ENCODE results near the gene SSC4D.

DNA sequence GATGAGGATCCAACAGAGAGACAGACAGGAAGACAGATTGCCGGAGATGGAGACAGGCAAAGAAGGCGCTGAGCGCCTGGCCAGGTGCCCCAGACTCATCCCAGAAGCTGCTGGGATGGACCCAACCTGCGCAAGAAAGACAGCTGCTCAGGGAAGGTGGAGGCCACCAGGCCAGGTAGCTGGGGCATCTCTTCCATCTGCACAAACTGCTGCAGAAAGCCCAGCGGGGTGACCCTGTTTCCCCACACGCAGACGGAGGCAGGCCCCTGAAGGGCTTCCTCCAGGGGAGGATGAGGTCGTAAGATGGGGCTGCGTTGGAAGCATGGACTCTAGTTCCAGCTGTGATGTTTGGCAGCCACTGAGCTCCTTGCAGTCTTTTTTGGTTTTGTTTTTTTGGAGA, 34.2 kb downstream of the SSC4D start:
- TF ChIP-seq SMC3 (conservative IDR thresholded peaks at IDR 0.05; ENCODE audit: poor library complexity) (no peak), EP300 (conservative IDR thresholded peaks at IDR 0.05; ENCODE audit: poor library complexity, severe bottlenecking) (no peak), POLR2AphosphoS5 (IDR thresholded peaks at IDR 0.05) (no peak), EZH2 (IDR thresholded peaks at IDR 0.05; ENCODE audit: borderline replicate concordance, insufficient read depth, low read length, poor library complexity, severe bottlenecking) (no peak), TAF1 (IDR thresholded peaks at IDR 0.05; ENCODE audit: low read depth) (no peak), MXI1 (conservative IDR thresholded peaks at IDR 0.05; ENCODE audit: poor library complexity, severe bottlenecking) (no peak), RAD21 (conservative IDR thresholded peaks at IDR 0.05) (no peak)
- TF ChIP-seq, protein P1, sequence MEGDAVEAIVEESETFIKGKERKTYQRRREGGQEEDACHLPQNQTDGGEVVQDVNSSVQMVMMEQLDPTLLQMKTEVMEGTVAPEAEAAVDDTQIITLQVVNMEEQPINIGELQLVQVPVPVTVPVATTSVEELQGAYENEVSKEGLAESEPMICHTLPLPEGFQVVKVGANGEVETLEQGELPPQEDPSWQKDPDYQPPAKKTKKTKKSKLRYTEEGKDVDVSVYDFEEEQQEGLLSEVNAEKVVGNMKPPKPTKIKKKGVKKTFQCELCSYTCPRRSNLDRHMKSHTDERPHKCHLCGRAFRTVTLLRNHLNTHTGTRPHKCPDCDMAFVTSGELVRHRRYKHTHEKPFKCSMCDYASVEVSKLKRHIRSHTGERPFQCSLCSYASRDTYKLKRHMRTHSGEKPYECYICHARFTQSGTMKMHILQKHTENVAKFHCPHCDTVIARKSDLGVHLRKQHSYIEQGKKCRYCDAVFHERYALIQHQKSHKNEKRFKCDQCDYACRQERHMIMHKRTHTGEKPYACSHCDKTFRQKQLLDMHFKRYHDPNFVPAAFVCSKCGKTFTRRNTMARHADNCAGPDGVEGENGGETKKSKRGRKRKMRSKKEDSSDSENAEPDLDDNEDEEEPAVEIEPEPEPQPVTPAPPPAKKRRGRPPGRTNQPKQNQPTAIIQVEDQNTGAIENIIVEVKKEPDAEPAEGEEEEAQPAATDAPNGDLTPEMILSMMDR (IDR thresholded peaks at IDR 0.05; ENCODE audit: poor library complexity, severe bottlenecking): no peak
- TF ChIP-seq, protein P2, sequence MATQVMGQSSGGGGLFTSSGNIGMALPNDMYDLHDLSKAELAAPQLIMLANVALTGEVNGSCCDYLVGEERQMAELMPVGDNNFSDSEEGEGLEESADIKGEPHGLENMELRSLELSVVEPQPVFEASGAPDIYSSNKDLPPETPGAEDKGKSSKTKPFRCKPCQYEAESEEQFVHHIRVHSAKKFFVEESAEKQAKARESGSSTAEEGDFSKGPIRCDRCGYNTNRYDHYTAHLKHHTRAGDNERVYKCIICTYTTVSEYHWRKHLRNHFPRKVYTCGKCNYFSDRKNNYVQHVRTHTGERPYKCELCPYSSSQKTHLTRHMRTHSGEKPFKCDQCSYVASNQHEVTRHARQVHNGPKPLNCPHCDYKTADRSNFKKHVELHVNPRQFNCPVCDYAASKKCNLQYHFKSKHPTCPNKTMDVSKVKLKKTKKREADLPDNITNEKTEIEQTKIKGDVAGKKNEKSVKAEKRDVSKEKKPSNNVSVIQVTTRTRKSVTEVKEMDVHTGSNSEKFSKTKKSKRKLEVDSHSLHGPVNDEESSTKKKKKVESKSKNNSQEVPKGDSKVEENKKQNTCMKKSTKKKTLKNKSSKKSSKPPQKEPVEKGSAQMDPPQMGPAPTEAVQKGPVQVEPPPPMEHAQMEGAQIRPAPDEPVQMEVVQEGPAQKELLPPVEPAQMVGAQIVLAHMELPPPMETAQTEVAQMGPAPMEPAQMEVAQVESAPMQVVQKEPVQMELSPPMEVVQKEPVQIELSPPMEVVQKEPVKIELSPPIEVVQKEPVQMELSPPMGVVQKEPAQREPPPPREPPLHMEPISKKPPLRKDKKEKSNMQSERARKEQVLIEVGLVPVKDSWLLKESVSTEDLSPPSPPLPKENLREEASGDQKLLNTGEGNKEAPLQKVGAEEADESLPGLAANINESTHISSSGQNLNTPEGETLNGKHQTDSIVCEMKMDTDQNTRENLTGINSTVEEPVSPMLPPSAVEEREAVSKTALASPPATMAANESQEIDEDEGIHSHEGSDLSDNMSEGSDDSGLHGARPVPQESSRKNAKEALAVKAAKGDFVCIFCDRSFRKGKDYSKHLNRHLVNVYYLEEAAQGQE (IDR thresholded peaks at IDR 0.05; ENCODE audit: borderline replicate concordance): no peak
